SK-N-SH (cell line): ENCODE data around the gene PAX2.

Source experiments
- EP300 ChIP-seq, 2 experiments: IDR thresholded peaks; 2 replicates each; pipeline versions ENCODE4 v1.4.0 to v1.6.1; 2012; ENCODE audit warnings: borderline replicate concordance in 1 of 2, low read depth in 1 of 2, low read length in 1 of 2
- POLR2AphosphoS5 ChIP-seq: IDR thresholded peaks from 2 replicates; pipeline ENCODE4 v1.6.1; 2012; ENCODE audit warnings: low read depth, low read length
- TF ChIP-seq, protein P1 (sequence below): fragments of 200-600 bp; sonication (generic); IDR thresholded peaks from 2 replicates; pipeline ENCODE4 v1.6.1; 2017; ENCODE audit warnings: antibody characterized with exemption, mild to moderate bottlenecking, moderate library complexity
- TF ChIP-seq, protein P2 (sequence below): IDR thresholded peaks from 2 replicates; pipeline ENCODE4; 2012

- TF ChIP-seq, protein P1, sequence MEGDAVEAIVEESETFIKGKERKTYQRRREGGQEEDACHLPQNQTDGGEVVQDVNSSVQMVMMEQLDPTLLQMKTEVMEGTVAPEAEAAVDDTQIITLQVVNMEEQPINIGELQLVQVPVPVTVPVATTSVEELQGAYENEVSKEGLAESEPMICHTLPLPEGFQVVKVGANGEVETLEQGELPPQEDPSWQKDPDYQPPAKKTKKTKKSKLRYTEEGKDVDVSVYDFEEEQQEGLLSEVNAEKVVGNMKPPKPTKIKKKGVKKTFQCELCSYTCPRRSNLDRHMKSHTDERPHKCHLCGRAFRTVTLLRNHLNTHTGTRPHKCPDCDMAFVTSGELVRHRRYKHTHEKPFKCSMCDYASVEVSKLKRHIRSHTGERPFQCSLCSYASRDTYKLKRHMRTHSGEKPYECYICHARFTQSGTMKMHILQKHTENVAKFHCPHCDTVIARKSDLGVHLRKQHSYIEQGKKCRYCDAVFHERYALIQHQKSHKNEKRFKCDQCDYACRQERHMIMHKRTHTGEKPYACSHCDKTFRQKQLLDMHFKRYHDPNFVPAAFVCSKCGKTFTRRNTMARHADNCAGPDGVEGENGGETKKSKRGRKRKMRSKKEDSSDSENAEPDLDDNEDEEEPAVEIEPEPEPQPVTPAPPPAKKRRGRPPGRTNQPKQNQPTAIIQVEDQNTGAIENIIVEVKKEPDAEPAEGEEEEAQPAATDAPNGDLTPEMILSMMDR = no peak
- TF ChIP-seq POLR2AphosphoS5 = no peak
- no peak for TF ChIP-seq EP300 (IDR thresholded peaks at IDR 0.05; ENCODE audit: borderline replicate concordance in 1 of 2, low read depth in 1 of 2, low read length in 1 of 2)
- TF ChIP-seq, protein P2, sequence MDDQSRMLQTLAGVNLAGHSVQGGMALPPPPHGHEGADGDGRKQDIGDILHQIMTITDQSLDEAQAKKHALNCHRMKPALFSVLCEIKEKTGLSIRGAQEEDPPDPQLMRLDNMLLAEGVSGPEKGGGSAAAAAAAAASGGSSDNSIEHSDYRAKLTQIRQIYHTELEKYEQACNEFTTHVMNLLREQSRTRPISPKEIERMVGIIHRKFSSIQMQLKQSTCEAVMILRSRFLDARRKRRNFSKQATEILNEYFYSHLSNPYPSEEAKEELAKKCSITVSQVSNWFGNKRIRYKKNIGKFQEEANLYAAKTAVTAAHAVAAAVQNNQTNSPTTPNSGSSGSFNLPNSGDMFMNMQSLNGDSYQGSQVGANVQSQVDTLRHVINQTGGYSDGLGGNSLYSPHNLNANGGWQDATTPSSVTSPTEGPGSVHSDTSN = no peak
Measured at GRCh38 chr10:100838986-100839385, 93.6 kb downstream of the PAX2 start.
